Esophagus squamous epithelium (tissue), 4 donors: ENCODE measurements around the gene ERG28.

Experiments used
- POLR2A ChIP-seq, 4 donors: fragments of 450-650 bp; IDR thresholded peaks; one replicate each; pipeline ENCODE4 v1.6.1; 2017; ENCODE audit warnings: antibody characterized with exemption in 4 of 4, mild to moderate bottlenecking in 4 of 4, moderate library complexity in 3 of 4
- TF ChIP-seq, protein P1 (sequence below), 6 experiments: fragments of 450-650 bp in 4 of 6; fragments of 200-600 bp in 2 of 6; sonication (generic) in 2 of 6; IDR thresholded peaks; one replicate each; pipeline ENCODE4 v1.5.1; 2016 to 2019; ENCODE audit warnings: antibody characterized with exemption in 6 of 6, mild to moderate bottlenecking in 4 of 6, moderate library complexity in 4 of 6

GRCh38 chr14:75604979-75605851, 55.5 kb downstream of the ERG28 start:
- no peak for TF ChIP-seq POLR2A (IDR thresholded peaks at IDR 0.05)
- TF ChIP-seq, protein P1, sequence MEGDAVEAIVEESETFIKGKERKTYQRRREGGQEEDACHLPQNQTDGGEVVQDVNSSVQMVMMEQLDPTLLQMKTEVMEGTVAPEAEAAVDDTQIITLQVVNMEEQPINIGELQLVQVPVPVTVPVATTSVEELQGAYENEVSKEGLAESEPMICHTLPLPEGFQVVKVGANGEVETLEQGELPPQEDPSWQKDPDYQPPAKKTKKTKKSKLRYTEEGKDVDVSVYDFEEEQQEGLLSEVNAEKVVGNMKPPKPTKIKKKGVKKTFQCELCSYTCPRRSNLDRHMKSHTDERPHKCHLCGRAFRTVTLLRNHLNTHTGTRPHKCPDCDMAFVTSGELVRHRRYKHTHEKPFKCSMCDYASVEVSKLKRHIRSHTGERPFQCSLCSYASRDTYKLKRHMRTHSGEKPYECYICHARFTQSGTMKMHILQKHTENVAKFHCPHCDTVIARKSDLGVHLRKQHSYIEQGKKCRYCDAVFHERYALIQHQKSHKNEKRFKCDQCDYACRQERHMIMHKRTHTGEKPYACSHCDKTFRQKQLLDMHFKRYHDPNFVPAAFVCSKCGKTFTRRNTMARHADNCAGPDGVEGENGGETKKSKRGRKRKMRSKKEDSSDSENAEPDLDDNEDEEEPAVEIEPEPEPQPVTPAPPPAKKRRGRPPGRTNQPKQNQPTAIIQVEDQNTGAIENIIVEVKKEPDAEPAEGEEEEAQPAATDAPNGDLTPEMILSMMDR (IDR thresholded peaks at IDR 0.05): no peak
